HG03135 (cell line): ENCODE results near the gene GPR31.
A peak's percentile ranks its signal among the peaks of the same experiment; 100 is the strongest.

Experiments used
- ATAC-seq: cut with Tn5 transposase; IDR thresholded peaks from one replicate; pipeline ENCODE4 v1.9.1; 2021; ENCODE audit warnings: mild to moderate bottlenecking, moderate library complexity; ENCODE audit not compliant: unreplicated experiment

GPR31 gene

GRCh38 chr6:167120583-167120903 lies 37.2 kb downstream of the GPR31 start:
- no peak for ATAC-seq

GRCh38 chr6:167119670-167120582 lies 37.9 kb downstream of the GPR31 start:
- no peak for ATAC-seq

- ATAC-seq = no peak
Measured at GRCh38 chr6:167118839-167119238, 38.9 kb downstream of the GPR31 start.

GRCh38 chr6:167118006-167118405 lies 39.8 kb downstream of the GPR31 start:
- no peak for ATAC-seq

- no peak for ATAC-seq
Measured at GRCh38 chr6:167116838-167117228, 40.9 kb downstream of the GPR31 start.

- no peak for ATAC-seq
Measured at GRCh38 chr6:167116109-167116837, 41.5 kb downstream of the GPR31 start.

- ATAC-seq = no peak
Measured at GRCh38 chr6:167115054-167115453, 42.7 kb downstream of the GPR31 start.

GRCh38 chr6:167113935-167114910 lies 43.6 kb downstream of the GPR31 start:
- ATAC-seq = peak; percentile 86

GRCh38 chr6:167113047-167113754 lies 44.6 kb downstream of the GPR31 start:
- ATAC-seq = peak; percentile 52

GRCh38 chr6:167112421-167112820 lies 45.4 kb downstream of the GPR31 start:
- ATAC-seq = no peak

- no peak for ATAC-seq
Measured at GRCh38 chr6:167111597-167111996, 46.2 kb downstream of the GPR31 start.

- no peak for ATAC-seq
Measured at GRCh38 chr6:167109651-167110050, 48.1 kb downstream of the GPR31 start.

GRCh38 chr6:167108278-167108677 lies 49.5 kb downstream of the GPR31 start:
- ATAC-seq = no peak

GRCh38 chr6:167107787-167108186 lies 50.0 kb downstream of the GPR31 start:
- no peak for ATAC-seq

GRCh38 chr6:167106406-167106805 lies 51.4 kb downstream of the GPR31 start:
- no peak for ATAC-seq
